ENCODE data around the gene TIGD7.

DNA sequence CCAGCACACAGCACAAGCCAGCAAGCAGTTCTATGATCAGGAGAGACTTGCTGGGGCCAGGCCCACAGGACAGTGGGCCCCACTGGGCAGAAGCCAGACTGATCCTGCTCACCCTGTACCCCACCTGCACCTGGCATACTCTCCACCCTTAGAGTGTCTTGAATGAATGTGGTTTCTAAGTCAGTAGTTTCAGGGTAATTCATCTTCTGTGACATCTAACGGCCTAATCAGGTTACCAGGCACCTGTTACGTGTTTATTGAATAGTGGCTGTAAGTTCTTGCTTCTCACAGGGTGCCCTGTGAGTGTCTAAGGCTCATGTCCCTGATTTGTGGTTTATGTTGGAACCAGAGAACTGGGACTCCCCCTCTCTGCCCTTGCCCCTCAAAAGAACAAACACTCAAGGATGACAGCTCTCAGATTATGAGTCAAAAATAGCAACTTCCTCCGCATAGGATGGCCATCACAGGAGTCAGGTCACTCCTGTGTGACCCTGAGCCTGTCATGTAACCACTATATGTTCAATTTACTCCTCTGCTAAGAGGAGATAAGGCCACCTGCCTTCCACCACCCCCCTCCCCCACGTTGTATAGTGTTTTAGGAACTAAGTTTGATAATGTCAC lies 43.4 kb upstream of the TIGD7 start:
- TF ChIP-seq, protein P1, sequence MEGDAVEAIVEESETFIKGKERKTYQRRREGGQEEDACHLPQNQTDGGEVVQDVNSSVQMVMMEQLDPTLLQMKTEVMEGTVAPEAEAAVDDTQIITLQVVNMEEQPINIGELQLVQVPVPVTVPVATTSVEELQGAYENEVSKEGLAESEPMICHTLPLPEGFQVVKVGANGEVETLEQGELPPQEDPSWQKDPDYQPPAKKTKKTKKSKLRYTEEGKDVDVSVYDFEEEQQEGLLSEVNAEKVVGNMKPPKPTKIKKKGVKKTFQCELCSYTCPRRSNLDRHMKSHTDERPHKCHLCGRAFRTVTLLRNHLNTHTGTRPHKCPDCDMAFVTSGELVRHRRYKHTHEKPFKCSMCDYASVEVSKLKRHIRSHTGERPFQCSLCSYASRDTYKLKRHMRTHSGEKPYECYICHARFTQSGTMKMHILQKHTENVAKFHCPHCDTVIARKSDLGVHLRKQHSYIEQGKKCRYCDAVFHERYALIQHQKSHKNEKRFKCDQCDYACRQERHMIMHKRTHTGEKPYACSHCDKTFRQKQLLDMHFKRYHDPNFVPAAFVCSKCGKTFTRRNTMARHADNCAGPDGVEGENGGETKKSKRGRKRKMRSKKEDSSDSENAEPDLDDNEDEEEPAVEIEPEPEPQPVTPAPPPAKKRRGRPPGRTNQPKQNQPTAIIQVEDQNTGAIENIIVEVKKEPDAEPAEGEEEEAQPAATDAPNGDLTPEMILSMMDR (conservative IDR thresholded peaks at IDR 0.05; ENCODE audit: low read depth, low read length): no peak
- no peak for TF ChIP-seq EZH2phosphoT487 (IDR thresholded peaks at IDR 0.05; ENCODE audit: borderline replicate concordance, low read length)
